ENCODE measurements around the gene TCEAL5.

Gene TCEAL5

GRCh38 chrX:103304705-103305104 lies 28.2 kb upstream of the TCEAL5 start:
- DNase-seq (ENCODE audit: low spot score) (no peak), ATAC-seq (ENCODE audit: low read depth) (no peak)
- Histone ChIP-seq H3K27me3 (ENCODE audit: insufficient read depth, poor library complexity, severe bottlenecking) (no peaks in the 10 kb centered on the region), H3K27ac (ENCODE audit: poor library complexity, severe bottlenecking) (no peak overlapping the region), H3K4me3 (ENCODE audit: severe bottlenecking) (no peak overlapping the region), H3K36me3 (ENCODE audit: low read depth) (no peaks in the 10 kb centered on the region), H3K4me1 (ENCODE audit: insufficient read depth, poor library complexity, severe bottlenecking) (no peaks in the 10 kb centered on the region), H3K9me3 (ENCODE audit: severe bottlenecking) (no peaks in the 10 kb centered on the region)
- no peak for TF ChIP-seq CTCF (IDR thresholded peaks at IDR 0.05; ENCODE audit: poor library complexity, severe bottlenecking)

- Histone ChIP-seq H3K4me3 (ENCODE audit: severe bottlenecking) (no peak overlapping the region), H3K27ac (ENCODE audit: poor library complexity, severe bottlenecking) (no peak overlapping the region), H3K27me3 (ENCODE audit: insufficient read depth, poor library complexity, severe bottlenecking) (no peaks in the 10 kb centered on the region), H3K4me1 (ENCODE audit: insufficient read depth, poor library complexity, severe bottlenecking) (no peaks in the 10 kb centered on the region), H3K36me3 (ENCODE audit: low read depth) (no peaks in the 10 kb centered on the region), H3K9me3 (ENCODE audit: severe bottlenecking) (no peaks in the 10 kb centered on the region)
- no peak for TF ChIP-seq CTCF (IDR thresholded peaks at IDR 0.05; ENCODE audit: poor library complexity, severe bottlenecking)
- ATAC-seq (ENCODE audit: low read depth) (no peak), DNase-seq (ENCODE audit: low spot score) (no peak)
Measured at GRCh38 chrX:103293118-103293517, 16.6 kb upstream of the TCEAL5 start.

GRCh38 chrX:103279624-103280023 lies 3.1 kb upstream of the TCEAL5 start:
- ATAC-seq (ENCODE audit: low read depth) (no peak), DNase-seq (ENCODE audit: low spot score) (no peak)
- no peaks in the 10 kb centered on the region for H3K9me3 ChIP-seq (ENCODE audit: severe bottlenecking)
- no peak overlapping the region for H3K4me3 ChIP-seq (ENCODE audit: severe bottlenecking)
- no peaks in the 10 kb centered on the region for H3K4me1 ChIP-seq (ENCODE audit: insufficient read depth, poor library complexity, severe bottlenecking)
- H3K27ac ChIP-seq (ENCODE audit: poor library complexity, severe bottlenecking) = no peak overlapping the region
- H3K36me3 ChIP-seq (ENCODE audit: low read depth) = no peaks in the 10 kb centered on the region
- no peak for TF ChIP-seq CTCF (IDR thresholded peaks at IDR 0.05; ENCODE audit: poor library complexity, severe bottlenecking)
- H3K27me3 ChIP-seq (ENCODE audit: insufficient read depth, poor library complexity, severe bottlenecking) = peaks cover 10% of the 10 kb centered on the region

GRCh38 chrX:103275947-103276567 lies 493 bp downstream of the TCEAL5 start:
- Histone ChIP-seq H3K36me3 (ENCODE audit: low read depth) (no peaks in the 10 kb centered on the region), H3K9me3 (ENCODE audit: severe bottlenecking) (no peaks in the 10 kb centered on the region), H3K4me1 (ENCODE audit: insufficient read depth, poor library complexity, severe bottlenecking) (no peaks in the 10 kb centered on the region), H3K27me3 (ENCODE audit: insufficient read depth, poor library complexity, severe bottlenecking) (peaks cover 10% of the 10 kb centered on the region), H3K27ac (ENCODE audit: poor library complexity, severe bottlenecking) (no peak overlapping the region), H3K4me3 (ENCODE audit: severe bottlenecking) (no peak overlapping the region)
- ATAC-seq (ENCODE audit: low read depth) (no peak), DNase-seq (ENCODE audit: low spot score) (no peak)
- TF ChIP-seq CTCF (IDR thresholded peaks at IDR 0.05; ENCODE audit: poor library complexity, severe bottlenecking) = no peak

- TF ChIP-seq CTCF (IDR thresholded peaks at IDR 0.05; ENCODE audit: poor library complexity, severe bottlenecking) = no peak
- H3K36me3 ChIP-seq (ENCODE audit: low read depth) = no peaks in the 10 kb centered on the region
- no peaks in the 10 kb centered on the region for H3K4me1 ChIP-seq (ENCODE audit: insufficient read depth, poor library complexity, severe bottlenecking)
- no peaks in the 10 kb centered on the region for H3K9me3 ChIP-seq (ENCODE audit: severe bottlenecking)
- H3K27ac ChIP-seq (ENCODE audit: poor library complexity, severe bottlenecking) = no peak overlapping the region
- peaks cover 10% of the 10 kb centered on the region for H3K27me3 ChIP-seq (ENCODE audit: insufficient read depth, poor library complexity, severe bottlenecking)
- no peak overlapping the region for H3K4me3 ChIP-seq (ENCODE audit: severe bottlenecking)
- ATAC-seq (ENCODE audit: low read depth) (no peak), DNase-seq (ENCODE audit: low spot score) (no peak)
Measured at GRCh38 chrX:103274284-103274683, 2.3 kb downstream of the TCEAL5 start.

All from RWPE2 (cell line).